C4-2B (cell line): Measurements from ENCODE around the gene AMT.
"Not testable (repeated sequence)": the region's sequence is repeated elsewhere in the genome, so short reads cannot be mapped to it uniquely, and the experiment has no call there.

Source experiments
- CTCF ChIP-seq: fragments of 450-650 bp; conservative IDR thresholded peaks from 2 replicates; pipeline ENCODE4 v1.5.1; 2017; ENCODE audit warnings: mild to moderate bottlenecking
- ZFX ChIP-seq: fragments of 450-650 bp; IDR thresholded peaks from 2 replicates; pipeline ENCODE4 v1.6.1; 2017

GRCh38 chr3:49405570-49405969, 16.7 kb downstream of the AMT start:
- TF ChIP-seq CTCF, ZFX: not testable (repeated sequence)
